CD4-positive, alpha-beta T cell treated with Interleukin-2 at 100 ng/mL for 4 hours (primary cell): ENCODE measurements around the gene PEAK1.

Source experiments
- DNase-seq: peaks from one replicate; pipeline ENCODE4 v3.0.0-alpha.2; 2020; ENCODE audit warnings: low spot score

PEAK1 gene

DNA sequence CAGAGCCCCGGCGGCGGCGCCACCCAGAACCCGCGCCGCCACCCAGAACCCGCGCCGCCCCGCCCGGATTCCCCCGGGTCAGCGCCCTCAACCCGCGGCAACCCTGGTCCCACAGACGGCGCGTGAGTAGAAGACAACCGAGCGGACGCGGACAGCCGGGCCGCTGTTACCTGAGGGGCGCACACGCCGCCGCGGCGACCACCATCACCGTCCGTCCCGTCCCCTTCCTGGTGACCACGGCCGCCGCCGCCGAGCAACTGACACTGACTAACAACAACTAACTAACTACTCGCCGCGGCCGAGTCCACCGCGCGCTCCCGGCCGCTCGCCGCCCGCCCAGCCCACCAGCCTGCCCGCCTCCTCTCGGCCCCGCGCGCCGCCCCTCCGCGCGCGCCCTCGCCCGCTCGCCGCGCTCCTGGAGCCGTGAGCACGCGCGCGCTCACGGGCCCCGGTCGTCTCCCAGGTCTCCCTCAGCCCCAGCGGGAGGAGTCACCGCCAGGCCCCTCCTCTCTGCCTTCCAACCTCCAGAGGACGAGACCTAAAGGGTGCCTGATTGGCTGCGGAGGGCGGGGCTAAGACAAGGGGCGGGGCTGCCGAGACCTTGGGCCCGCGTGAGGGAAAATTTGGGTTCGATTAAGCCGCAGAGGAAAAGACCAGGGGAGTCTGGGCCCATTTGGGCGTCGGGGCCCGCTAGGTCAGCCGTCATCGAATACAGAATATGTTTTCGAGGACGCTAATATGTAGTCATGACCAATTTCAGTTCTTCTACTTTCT, at the start of gene PEAK1:
Gene PEAK1, minus strand, starts transcription at position 269 of the 774 bp plus-strand sequence. CDS start 238,178 bp downstream, outside the sequence.
- peak; percentile 99 for DNase-seq

DNA sequence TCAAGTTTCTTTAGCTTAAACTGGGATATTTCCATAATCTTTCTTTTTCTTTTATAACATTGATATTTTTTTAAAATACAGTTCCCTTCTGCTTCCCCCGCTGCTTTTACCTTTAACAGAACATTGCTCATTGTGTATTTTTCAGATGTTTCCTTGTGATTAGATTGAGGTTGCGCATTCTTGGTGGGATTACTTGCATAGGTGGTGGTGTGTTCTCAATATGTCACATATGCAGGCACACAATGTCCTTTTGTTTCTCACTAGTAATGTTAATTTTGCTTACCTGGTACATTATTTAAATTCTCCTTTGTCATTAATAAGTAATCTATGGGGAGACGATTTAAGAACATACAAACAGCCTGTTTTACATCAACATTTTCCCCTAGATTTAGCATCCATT, 49.0 kb upstream of the PEAK1 start:
- DNase-seq: no peak

DNA sequence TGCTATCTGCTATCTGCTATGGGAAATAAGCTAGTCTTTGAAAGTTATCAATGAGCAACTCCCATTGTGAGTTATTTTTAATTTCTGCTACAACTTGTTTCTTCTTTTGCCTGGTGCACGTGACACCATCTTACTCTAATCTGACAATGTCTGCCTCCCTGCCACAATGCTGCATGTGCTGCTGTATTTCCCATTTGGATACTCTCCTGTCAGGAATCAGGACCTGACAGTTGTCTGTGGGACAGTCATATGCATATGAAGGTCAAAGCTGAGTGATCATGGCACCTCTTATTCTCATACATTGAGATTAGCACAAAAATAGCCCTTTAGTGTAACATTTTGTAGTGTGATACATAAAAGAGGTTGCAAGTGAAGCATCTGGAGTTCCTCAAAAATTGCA, 46.6 kb upstream of the PEAK1 start:
- DNase-seq: no peak

DNA sequence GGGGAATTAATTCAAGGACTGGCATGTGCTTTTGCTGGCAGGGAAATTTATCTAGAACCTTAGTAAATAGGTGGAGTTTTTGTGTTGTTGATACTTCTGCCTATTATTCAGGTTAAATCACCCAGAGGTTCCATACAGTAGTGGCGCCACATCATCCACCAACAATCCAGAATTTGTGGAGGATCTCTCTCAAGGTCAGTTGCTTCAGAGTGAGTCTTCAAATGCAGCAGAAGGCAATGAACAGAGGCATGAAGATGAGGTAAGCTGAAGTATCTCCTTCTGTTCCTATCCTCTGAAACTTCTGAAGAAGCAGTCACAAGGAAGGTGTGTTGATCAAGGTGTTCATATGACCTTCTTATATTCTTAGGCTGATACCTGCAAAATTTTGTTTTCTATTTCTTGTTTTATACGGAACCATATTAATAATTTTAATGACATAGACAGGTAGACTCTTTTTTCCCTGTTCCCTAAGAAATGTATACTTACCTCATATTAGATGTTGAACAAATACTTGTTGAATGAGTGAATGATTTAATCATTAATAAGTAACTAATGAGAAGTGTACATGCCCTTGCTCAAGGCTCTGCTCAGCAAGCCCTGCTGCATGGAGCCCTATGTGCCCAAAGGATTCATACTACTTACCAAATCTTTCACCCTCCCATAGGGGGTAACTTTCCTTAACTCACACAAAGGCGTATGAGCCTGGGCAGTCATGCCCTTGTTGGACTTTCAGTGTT, 44.4 kb upstream of the PEAK1 start:
- no peak for DNase-seq

GRCh38 chr15:77461486-77461885, 41.6 kb upstream of the PEAK1 start:
- no peak for DNase-seq

DNA sequence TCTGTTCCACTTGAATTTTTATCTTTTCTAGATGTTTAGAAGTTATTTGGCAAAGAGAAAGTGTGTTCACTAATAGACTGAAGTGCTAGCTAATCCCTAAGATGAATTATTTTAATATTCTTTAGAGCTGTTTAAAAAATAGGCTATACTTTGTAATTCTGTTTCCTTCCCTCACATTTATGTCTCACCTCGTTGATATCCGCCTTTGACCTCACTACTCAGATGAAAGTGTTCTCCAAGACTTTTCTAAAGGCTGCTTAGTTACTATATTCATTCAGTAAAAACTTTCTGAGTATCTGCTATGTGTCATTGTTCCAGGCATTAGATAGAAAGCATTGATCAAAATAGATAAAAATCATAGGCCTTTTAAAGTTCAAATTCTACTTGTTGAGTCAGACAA, 39.1 kb upstream of the PEAK1 start:
- DNase-seq: no peak

DNA sequence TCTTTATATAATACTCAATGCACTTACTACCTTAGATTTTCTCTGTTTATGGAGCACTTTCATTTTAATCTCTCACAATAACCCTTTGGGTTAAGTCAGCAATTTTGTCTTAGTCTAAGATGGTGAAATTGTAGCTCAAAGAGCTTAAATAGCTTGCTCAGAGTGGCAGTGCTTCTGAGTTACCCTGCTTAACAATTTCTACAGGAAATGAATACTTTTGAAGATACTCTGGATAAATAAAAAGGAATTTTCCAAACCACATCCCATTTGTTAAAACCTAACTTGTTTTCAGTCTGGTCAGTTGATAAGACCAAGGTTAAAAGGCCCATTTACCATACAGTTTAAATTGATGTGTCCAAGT, 38.0 kb upstream of the PEAK1 start:
- no peak for DNase-seq

DNA sequence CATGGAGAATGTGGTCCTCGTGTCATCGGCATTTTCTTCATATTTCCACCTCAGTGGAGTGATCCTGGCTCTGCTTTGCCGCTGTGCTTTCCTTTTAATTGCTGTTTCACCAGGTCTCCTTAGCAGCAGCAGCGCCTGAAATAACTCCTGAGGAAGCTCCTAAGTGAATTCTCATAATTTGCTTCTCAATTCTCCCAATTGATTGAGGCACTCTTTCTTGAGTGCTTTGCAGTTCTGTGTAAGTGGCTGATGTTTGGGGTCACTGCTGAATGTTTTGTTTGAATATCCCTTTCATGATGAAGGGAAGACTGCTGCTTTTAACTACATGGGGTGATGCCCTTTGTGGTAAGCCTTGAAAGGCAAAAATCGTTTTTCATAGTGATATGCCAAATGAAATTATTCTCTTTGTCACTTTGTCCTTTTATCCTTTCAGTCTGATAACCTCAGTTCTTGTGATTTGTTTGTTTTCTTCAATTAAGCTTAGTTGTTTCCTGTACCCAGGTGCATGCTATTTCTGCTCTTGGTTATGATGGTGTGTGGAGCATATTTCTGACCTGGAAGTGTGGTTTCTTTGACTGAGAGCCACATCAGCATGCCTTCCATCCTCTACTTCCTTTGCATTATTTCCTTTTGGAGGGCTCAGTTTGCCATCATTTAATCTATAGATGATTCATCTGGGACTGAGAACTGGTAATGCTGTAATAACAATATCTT, 37.4 kb upstream of the PEAK1 start:
- no peak for DNase-seq

DNA sequence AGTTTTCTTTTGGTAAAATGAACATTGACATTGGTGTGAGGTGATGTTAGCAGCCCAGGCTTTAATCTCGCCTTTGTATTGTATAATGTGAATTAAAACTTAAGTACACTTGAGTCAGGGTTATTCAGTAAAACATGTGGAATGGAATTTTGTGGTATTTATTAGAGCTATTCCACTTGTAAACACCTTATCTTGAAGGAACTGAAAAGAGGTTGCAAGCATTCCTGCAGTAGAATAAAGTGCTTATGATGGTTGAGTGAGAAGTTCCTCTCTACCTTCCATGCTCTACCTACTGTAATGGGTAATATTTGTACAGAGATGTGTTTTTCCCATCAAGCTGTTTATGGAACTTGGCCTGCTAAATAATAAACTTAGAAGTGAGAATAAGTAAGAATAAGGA, 36.8 kb upstream of the PEAK1 start:
- no peak for DNase-seq

- no peak for DNase-seq
These were observed 35.9 kb upstream of the PEAK1 start for GRCh38 chr15:77455696-77456321.

GRCh38 chr15:77454951-77455350, 35.0 kb upstream of the PEAK1 start:
- no peak for DNase-seq

GRCh38 chr15:77454265-77454664, 34.4 kb upstream of the PEAK1 start:
- DNase-seq: no peak

DNA sequence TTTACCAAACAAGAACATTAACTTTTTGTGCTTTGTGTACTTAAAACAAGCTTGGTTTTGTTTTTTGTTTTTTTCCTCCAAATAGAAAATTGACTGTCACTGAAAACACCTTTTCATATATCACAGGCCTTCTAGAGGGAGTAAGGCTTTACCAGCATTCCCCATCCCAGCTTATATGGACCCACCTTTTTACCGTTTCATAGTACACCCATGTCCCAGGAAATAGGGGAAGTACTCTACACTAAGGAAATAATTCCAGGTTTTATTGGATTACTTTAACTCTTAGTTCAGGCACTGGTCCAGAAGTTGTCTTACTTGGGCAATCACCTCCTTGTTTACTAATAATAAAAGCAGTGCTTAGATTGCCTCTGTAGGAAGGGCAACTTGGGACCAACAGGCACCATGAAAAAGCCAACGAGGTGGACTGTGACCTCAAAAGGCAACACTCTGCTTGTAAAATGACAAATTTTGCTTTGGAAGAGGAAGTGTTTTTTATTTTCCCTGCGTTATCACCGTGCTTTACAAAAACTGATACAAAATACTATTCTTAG, 27.0 kb upstream of the PEAK1 start:
- no peak for DNase-seq

GRCh38 chr15:77440378-77440999, 20.6 kb upstream of the PEAK1 start:
- no peak for DNase-seq

GRCh38 chr15:77437264-77437663, 17.4 kb upstream of the PEAK1 start:
- DNase-seq: no peak

- DNase-seq: no peak
These were observed 16.9 kb upstream of the PEAK1 start for GRCh38 chr15:77436822-77437221.

DNA sequence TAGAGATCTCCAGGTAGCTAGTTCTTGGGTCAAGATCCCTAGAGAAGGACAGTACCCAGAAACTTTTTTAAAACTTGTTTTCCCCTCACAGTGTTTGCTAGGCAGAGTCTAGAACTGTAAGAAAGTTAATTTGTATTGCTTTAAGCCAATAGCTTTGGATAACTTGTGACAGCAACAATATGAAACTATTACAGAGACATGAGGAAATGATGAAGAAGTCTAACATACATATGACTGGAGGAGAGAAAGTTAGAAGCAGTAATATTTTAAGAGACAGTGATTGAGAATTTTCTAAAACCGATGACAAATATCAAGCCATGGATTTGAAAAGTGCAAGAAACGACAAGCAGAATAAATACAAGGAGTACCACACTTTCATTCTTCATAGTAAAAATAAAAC, 10.7 kb upstream of the PEAK1 start:
- DNase-seq: no peak

DNA sequence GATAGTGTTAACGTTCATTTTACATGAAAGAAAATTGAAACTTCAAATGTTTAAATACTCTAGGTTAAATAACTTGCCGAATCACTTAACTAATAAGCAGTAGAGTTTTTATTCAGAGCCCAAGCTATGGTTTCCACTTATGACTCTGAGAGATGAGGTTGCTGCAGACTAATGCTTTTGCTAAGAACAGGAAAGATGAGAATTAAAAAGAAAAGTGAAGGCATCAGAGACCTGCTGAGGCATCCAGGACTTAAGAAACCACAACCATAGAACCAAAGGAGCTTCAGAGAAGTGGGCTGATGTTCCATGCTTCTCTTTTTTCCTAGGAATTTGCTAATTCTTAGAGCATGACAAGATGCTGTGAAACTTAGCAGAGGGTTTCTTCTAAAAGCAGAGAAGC, 10.3 kb upstream of the PEAK1 start:
- no peak for DNase-seq

DNA sequence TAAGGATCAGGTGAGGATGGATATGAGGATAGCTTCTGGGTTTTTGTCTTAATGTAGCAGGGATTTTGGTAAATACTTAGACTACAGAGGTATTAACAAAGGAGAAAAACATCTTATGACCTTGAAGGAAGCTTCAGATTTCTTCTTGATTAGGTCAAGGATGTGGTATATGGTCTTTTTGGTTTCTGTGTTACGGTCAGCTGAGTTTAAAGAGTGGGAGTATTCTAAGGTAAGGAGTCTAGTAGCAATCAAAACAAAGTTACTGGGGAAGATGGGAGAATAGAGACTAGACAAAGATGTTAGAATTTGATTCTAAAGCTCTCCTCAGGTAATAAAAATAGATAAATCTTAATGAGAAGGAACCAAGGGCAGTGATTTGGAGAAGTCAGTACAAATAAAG, 7.0 kb upstream of the PEAK1 start:
- no peak for DNase-seq

DNA sequence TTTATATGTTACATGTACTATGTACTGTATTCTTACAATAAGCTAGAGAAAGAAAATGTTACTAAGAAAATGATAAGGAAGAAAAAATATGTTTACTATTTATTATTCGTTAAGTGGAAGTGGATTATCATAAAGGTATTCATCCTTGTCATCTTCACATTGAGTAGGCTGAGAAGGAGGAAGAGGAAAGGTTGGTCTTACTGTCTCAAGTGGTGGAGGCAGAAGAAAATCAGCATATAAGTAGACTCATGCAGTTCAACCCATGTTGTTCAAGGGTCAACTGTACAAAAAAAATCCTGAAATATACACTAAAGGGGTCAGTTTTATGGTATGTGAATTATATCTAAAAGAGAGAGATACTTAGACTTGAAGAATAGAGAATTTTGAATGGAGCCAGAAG, 6.5 kb upstream of the PEAK1 start:
- DNase-seq: no peak

GRCh38 chr15:77425104-77425503, 5.2 kb upstream of the PEAK1 start:
- no peak for DNase-seq

DNA sequence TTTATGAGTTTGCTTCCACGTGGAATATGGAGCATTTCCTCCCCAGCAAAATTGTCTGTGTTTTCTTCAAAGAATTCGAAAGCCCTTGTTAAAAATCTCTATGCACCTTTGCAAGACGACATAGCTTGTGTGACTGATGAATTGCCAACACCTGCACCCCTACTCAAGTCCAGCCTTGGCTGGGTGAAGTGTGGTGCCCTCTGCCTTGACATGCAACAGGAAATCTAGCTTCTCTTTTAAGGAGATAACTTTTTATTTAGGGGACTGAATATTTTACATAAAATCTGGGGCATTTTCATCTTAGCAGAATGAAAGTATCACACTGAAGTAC, 1.4 kb upstream of the PEAK1 start:
- DNase-seq: no peak
